Vagina (tissue), 2 donors: ENCODE data around the gene SLC2A1. TPM values are rescaled to one million over a fixed set of nuclear protein-coding genes. Genes with fewer than 3 reads are reported as not detected.

Experiments
- DNase-seq, 2 donors: peaks; one replicate each; pipeline ENCODE4 v3.0.0-alpha.2; 2017; ENCODE audit errors: extremely low spot score in 2 of 2
- H3K27ac ChIP-seq: fragments of 200-600 bp; sonication (generic); one replicate; pipeline ENCODE4 v1.5.1; 2019
- H3K27me3 ChIP-seq: fragments of 200-600 bp; sonication (generic); one replicate; pipeline ENCODE4 v1.5.1; 2019
- H3K36me3 ChIP-seq, 2 donors: fragments of 200-600 bp; sonication (generic); one replicate each; pipeline ENCODE4 v1.5.1; 2017 to 2019
- H3K4me1 ChIP-seq: fragments of 200-600 bp; sonication (generic); one replicate; pipeline ENCODE4 v1.5.1; 2019
- H3K4me3 ChIP-seq, 2 donors: fragments of 200-600 bp; sonication (generic); 1 replicate in 1 of 2; 2 replicates in 1 of 2; pipeline ENCODE4 v1.5.1; 2016 to 2019
- H3K9me3 ChIP-seq: fragments of 200-600 bp; sonication (generic); one replicate; pipeline ENCODE4 v1.5.1; 2019
- POLR2A ChIP-seq, 2 donors: fragments of 450-650 bp; IDR thresholded peaks; one replicate each; pipeline ENCODE4 v1.6.1; 2017; ENCODE audit warnings: antibody characterized with exemption in 2 of 2, mild to moderate bottlenecking in 2 of 2, moderate library complexity in 2 of 2
- POLR2AphosphoS5 ChIP-seq, 2 donors: sonication (generic); formaldehyde crosslinking; IDR thresholded peaks; one replicate each; pipeline ENCODE4 v1.9.0; 2017; ENCODE audit warnings: antibody characterized with exemption in 2 of 2, mild to moderate bottlenecking in 2 of 2, low read depth in 1 of 2; ENCODE audit not compliant: insufficient read depth in 1 of 2
- intact Hi-C: fragments of 100-400 bp; cut with DNase I; formaldehyde crosslinking; loops from one replicate; pipeline ENCODE4 v1.15.1; 2023
- total RNA-seq: library from RNA; depleted of rRNA; stranded (reverse); fragments of >200 nt; gene quantifications from one replicate; pipeline ENCODE4 v1.2.3, GENCODE V29; 2016
- TF ChIP-seq, protein P1 (sequence below), 3 experiments: fragments of 450-650 bp in 2 of 3; fragments of 200-600 bp in 1 of 3; sonication (generic) in 1 of 3; IDR thresholded peaks; one replicate each; pipeline ENCODE4 v1.5.1; 2017 to 2019; ENCODE audit warnings: antibody characterized with exemption in 3 of 3, mild to moderate bottlenecking in 2 of 3, moderate library complexity in 2 of 3

The SLC2A1 gene
- total RNA-seq, 1 donor from 2014 or later = 286 TPM

- Histone ChIP-seq H3K27ac (no peak overlapping the region), H3K36me3 (no peaks in the 10 kb centered on the region), H3K4me3 (no peak overlapping the region), H3K4me1 (peaks cover 80% of the 10 kb centered on the region), H3K27me3 (no peaks in the 10 kb centered on the region), H3K9me3 (no peaks in the 10 kb centered on the region)
- intact Hi-C loops = no loop called here
- DNase-seq = no peak
- TF ChIP-seq POLR2A (IDR thresholded peaks at IDR 0.05) (no peak), POLR2AphosphoS5 (IDR thresholded peaks at IDR 0.05; ENCODE audit: insufficient read depth in 1 of 2, low read depth in 1 of 2) (no peak)
- TF ChIP-seq, protein P1, sequence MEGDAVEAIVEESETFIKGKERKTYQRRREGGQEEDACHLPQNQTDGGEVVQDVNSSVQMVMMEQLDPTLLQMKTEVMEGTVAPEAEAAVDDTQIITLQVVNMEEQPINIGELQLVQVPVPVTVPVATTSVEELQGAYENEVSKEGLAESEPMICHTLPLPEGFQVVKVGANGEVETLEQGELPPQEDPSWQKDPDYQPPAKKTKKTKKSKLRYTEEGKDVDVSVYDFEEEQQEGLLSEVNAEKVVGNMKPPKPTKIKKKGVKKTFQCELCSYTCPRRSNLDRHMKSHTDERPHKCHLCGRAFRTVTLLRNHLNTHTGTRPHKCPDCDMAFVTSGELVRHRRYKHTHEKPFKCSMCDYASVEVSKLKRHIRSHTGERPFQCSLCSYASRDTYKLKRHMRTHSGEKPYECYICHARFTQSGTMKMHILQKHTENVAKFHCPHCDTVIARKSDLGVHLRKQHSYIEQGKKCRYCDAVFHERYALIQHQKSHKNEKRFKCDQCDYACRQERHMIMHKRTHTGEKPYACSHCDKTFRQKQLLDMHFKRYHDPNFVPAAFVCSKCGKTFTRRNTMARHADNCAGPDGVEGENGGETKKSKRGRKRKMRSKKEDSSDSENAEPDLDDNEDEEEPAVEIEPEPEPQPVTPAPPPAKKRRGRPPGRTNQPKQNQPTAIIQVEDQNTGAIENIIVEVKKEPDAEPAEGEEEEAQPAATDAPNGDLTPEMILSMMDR (IDR thresholded peaks at IDR 0.05) = no peak
These were observed 9.2 kb downstream of the SLC2A1 start for GRCh38 chr1:42949312-42950115.

DNA sequence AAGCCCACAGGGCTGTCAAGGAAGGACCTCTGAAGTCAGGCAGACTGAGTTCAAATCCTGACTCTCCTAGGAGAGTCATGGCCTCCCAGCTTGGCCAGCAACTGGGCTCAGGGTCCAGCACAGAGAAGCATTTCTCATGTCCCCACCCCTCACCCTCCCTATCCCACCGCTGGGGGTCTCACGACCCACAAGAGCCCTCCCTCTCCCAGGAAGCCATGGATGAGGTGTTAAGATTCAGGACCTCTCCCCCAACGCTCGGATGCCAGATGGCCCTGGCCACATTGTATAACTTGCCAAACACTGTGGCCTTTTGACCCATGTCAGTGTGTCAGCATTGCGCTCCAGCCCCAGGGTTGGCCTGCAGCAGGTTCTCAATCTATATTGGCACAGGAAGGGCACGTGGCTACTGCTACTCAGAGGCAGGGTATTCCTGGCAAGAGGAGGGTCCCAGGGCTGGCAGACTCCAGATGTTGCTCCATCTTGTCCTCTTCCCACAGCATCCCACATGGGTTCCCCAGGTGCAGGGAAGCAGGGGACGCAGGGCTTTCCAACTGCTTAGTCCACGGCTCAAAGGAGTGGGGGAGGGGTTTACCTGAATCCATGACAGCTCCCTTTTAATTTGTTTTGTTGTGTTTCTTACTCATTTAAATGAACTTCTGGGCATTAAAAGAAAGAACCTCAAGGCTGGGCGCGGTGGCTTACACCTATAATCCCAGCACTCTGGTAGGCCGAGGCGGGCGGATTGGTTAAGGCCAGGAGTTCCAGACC lies 10.5 kb downstream of the SLC2A1 start:
- intact Hi-C loops = no loop called here
- TF ChIP-seq POLR2AphosphoS5 (IDR thresholded peaks at IDR 0.05; ENCODE audit: insufficient read depth in 1 of 2, low read depth in 1 of 2) (no peak), POLR2A (IDR thresholded peaks at IDR 0.05) (no peak)
- TF ChIP-seq, protein P1 (IDR thresholded peaks at IDR 0.05) = no peak
- Histone ChIP-seq H3K4me1 (peaks cover 79% of the 10 kb centered on the region), H3K27me3 (no peaks in the 10 kb centered on the region), H3K36me3 (no peaks in the 10 kb centered on the region), H3K9me3 (no peaks in the 10 kb centered on the region), H3K4me3 (no peak overlapping the region), H3K27ac (peak overlapping the region; percentile 36)
- no peak for DNase-seq

- H3K27ac ChIP-seq = peak overlapping the region; percentile 53
- no peak for DNase-seq
- peaks cover 79% of the 10 kb centered on the region for H3K4me1 ChIP-seq
- intact Hi-C loops = no loop called here
- H3K27me3 ChIP-seq = no peaks in the 10 kb centered on the region
- H3K4me3 ChIP-seq = no peak overlapping the region
- H3K9me3 ChIP-seq = no peaks in the 10 kb centered on the region
- H3K36me3 ChIP-seq = no peaks in the 10 kb centered on the region
- TF ChIP-seq POLR2A (IDR thresholded peaks at IDR 0.05) (no peak), POLR2AphosphoS5 (IDR thresholded peaks at IDR 0.05; ENCODE audit: insufficient read depth in 1 of 2, low read depth in 1 of 2) (no peak)
- TF ChIP-seq, protein P1 (IDR thresholded peaks at IDR 0.05) = no peak
These were observed 11.6 kb downstream of the SLC2A1 start for GRCh38 chr1:42947117-42947516.

DNA sequence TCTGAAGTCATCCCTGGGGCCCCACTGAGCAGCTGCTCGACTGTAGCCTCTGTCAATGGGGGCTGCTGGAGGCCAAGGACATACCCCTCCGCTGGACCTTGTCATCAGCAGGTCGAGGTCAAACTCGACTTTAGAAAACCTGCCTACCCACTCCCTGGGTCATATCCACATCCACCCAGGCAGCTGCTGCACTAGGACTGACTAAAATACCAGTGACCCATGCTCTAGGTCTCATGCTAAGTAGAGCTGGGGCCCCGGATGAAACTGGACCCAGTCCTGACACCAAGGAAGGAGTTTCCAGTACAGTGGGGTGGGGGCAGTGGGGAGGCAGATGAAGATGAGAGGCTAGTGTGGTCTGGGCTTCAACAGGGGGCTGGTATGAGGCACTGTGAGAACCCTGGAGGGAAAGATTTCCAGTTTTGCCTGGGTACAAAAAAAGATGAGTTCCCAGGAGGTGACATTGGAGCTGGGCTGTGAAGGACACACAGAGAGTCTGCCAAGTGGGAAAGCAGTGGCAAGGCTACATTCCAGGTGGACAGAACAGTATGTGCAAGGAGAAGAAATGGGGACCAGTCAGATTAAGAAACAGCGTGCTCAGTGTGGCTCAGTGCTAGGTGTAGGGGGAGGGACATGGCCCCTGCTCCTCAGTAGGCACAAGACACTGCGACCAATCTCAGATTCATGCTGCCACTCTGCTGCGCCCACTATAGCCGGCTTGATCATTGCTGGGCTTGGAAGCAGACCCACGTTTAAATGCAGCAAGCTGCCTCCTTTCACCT lies 12.4 kb downstream of the SLC2A1 start:
- TF ChIP-seq POLR2AphosphoS5 (IDR thresholded peaks at IDR 0.05; ENCODE audit: insufficient read depth in 1 of 2, low read depth in 1 of 2) (no peak), POLR2A (IDR thresholded peaks at IDR 0.05) (no peak)
- TF ChIP-seq, protein P1 (IDR thresholded peaks at IDR 0.05) = no peak

More for the DNA sequence above, 12.4 kb downstream of the SLC2A1 start:
- no peaks in the 10 kb centered on the region for H3K27me3 ChIP-seq
- intact Hi-C loops = no loop called here
- H3K4me1 ChIP-seq = peaks cover 81% of the 10 kb centered on the region
- H3K36me3 ChIP-seq = no peaks in the 10 kb centered on the region
- no peak for DNase-seq
- peak overlapping the region; percentile 53 for H3K27ac ChIP-seq
- no peaks in the 10 kb centered on the region for H3K9me3 ChIP-seq
- no peak overlapping the region for H3K4me3 ChIP-seq
